ENCODE data around the gene WDR5.

DNA sequence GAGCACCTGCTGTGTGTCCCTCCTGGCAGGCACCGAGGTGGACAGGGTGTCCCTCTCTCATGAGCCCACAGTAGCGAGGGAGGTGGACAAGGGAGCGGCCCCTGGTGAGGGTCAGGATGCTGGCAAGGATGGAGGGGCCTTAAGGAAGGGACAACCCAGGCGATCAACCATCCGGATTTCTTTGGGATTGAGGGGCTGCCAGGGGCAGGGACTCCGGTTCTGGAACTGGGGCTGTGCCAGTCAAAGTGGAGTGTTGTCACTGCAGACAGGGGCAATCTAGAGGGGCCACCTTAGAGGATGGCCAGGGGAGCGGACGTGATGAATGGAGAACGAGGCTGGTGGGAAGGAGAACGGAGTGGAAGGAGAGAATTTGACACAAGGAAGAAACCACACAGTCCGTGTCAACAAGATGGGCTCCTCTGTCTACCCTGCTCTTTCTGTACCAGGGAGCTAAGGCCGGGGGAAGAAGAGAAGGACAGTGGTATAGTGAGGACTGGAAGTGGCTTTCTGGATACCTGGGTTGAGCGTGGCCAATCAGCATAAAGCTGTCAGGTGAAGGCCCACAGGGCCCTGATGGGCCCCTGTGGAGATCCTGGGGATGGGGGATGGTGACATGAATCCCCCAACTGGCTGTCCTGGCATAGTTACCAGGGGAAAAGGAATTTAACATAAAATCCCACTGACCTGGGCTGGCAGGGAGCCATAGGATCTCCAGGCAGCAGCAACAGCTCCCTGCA is 4.2 kb upstream of the WDR5 start:
- TF ChIP-seq, protein P1, sequence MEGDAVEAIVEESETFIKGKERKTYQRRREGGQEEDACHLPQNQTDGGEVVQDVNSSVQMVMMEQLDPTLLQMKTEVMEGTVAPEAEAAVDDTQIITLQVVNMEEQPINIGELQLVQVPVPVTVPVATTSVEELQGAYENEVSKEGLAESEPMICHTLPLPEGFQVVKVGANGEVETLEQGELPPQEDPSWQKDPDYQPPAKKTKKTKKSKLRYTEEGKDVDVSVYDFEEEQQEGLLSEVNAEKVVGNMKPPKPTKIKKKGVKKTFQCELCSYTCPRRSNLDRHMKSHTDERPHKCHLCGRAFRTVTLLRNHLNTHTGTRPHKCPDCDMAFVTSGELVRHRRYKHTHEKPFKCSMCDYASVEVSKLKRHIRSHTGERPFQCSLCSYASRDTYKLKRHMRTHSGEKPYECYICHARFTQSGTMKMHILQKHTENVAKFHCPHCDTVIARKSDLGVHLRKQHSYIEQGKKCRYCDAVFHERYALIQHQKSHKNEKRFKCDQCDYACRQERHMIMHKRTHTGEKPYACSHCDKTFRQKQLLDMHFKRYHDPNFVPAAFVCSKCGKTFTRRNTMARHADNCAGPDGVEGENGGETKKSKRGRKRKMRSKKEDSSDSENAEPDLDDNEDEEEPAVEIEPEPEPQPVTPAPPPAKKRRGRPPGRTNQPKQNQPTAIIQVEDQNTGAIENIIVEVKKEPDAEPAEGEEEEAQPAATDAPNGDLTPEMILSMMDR (IDR thresholded peaks at IDR 0.05), result no peak
- TF ChIP-seq EP300 (IDR thresholded peaks at IDR 0.05) (no peak), POLR2A (IDR thresholded peaks at IDR 0.05) (no peak)
